HT-29 (cell line): ENCODE measurements around the gene GSE1. TPM values are rescaled to one million over a fixed set of nuclear protein-coding genes. Genes with fewer than 3 reads are reported as not detected.

Experiments used
- DNase-seq: peaks from one replicate; pipeline ENCODE4 v3.0.0-alpha.2; 2015; ENCODE audit warnings: low spot score
- total RNA-seq: library from RNA; depleted of rRNA; stranded (reverse); fragments of >200 nt; shearing (Covaris generic); gene quantifications from 2 replicates; pipeline ENCODE4 v1.2.3, GENCODE V29; 2014

The GSE1 gene
- total RNA-seq, 1 experiment from 2014 or later: 81.1 TPM

- DNase-seq: no peak
Observed at GRCh38 chr16:85605051-85605911, 7.8 kb upstream of the GSE1 start.

GRCh38 chr16:85605912-85606841 lies 6.9 kb upstream of the GSE1 start:
- DNase-seq: no peak

GRCh38 chr16:85606904-85607303 lies 6.2 kb upstream of the GSE1 start:
- DNase-seq: no peak

- no peak for DNase-seq
Observed at GRCh38 chr16:85607321-85607765, 5.8 kb upstream of the GSE1 start.

GRCh38 chr16:85607796-85608514 lies 5.2 kb upstream of the GSE1 start:
- no peak for DNase-seq

GRCh38 chr16:85608515-85608885 lies 4.6 kb upstream of the GSE1 start:
- no peak for DNase-seq

GRCh38 chr16:85608887-85609286 lies 4.2 kb upstream of the GSE1 start:
- DNase-seq: no peak

GRCh38 chr16:85609539-85609938 lies 3.6 kb upstream of the GSE1 start:
- no peak for DNase-seq

GRCh38 chr16:85610059-85610445 lies 3.1 kb upstream of the GSE1 start:
- DNase-seq: no peak

- peak; percentile 95 for DNase-seq
Observed at GRCh38 chr16:85610446-85611193, 2.5 kb upstream of the GSE1 start.

GRCh38 chr16:85611194-85611443 lies 2.0 kb upstream of the GSE1 start:
- no peak for DNase-seq

GRCh38 chr16:85611444-85612190 lies 1.5 kb upstream of the GSE1 start:
- peak; percentile 80 for DNase-seq

- peak; percentile 93 for DNase-seq
Observed at GRCh38 chr16:85612191-85612800, 826 bp upstream of the GSE1 start.

GRCh38 chr16:85613604-85614337 lies 649 bp downstream of the GSE1 start:
- peak; percentile 56 for DNase-seq

- DNase-seq: peak; percentile 24
Observed at GRCh38 chr16:85614338-85615013, 1.4 kb downstream of the GSE1 start.

- DNase-seq: peak; percentile 85
Observed at GRCh38 chr16:85615014-85615851, 2.1 kb downstream of the GSE1 start.

GRCh38 chr16:85615852-85616606 lies 2.9 kb downstream of the GSE1 start:
- DNase-seq: peak; percentile 92
